GM21786 (cell line): ENCODE data around the gene GPC6.

Experiments used
- ATAC-seq: cut with Tn5 transposase; IDR thresholded peaks from one replicate; pipeline ENCODE4 v1.9.1; 2021; ENCODE audit not compliant: unreplicated experiment

Gene GPC6

GRCh38 chr13:93558637-93559036 lies 332.0 kb downstream of the GPC6 start:
- no peak for ATAC-seq

GRCh38 chr13:93559718-93560117 lies 333.1 kb downstream of the GPC6 start:
- no peak for ATAC-seq

GRCh38 chr13:93561576-93562225 lies 335.1 kb downstream of the GPC6 start:
- no peak for ATAC-seq

GRCh38 chr13:93562676-93563075 lies 336.1 kb downstream of the GPC6 start:
- ATAC-seq: no peak

GRCh38 chr13:93577105-93577504 lies 350.5 kb downstream of the GPC6 start:
- no peak for ATAC-seq

GRCh38 chr13:93589788-93590187 lies 363.2 kb downstream of the GPC6 start:
- no peak for ATAC-seq

GRCh38 chr13:93603043-93603442 lies 376.4 kb downstream of the GPC6 start:
- ATAC-seq: no peak

- no peak for ATAC-seq
Measured at GRCh38 chr13:93614776-93615175, 388.2 kb downstream of the GPC6 start.

- ATAC-seq: no peak
Measured at GRCh38 chr13:93620181-93620765, 393.7 kb downstream of the GPC6 start.

- no peak for ATAC-seq
Measured at GRCh38 chr13:93621051-93621450, 394.4 kb downstream of the GPC6 start.

- no peak for ATAC-seq
Measured at GRCh38 chr13:93621966-93622365, 395.4 kb downstream of the GPC6 start.

- ATAC-seq: no peak
Measured at GRCh38 chr13:93624311-93624777, 397.7 kb downstream of the GPC6 start.

- ATAC-seq: no peak
Measured at GRCh38 chr13:93625536-93625935, 398.9 kb downstream of the GPC6 start.

- no peak for ATAC-seq
Measured at GRCh38 chr13:93628136-93628797, 401.7 kb downstream of the GPC6 start.

GRCh38 chr13:93635616-93636032 lies 409.0 kb downstream of the GPC6 start:
- no peak for ATAC-seq

- no peak for ATAC-seq
Measured at GRCh38 chr13:93637852-93638251, 411.2 kb downstream of the GPC6 start.

- ATAC-seq: no peak
Measured at GRCh38 chr13:93640452-93640851, 413.8 kb downstream of the GPC6 start.

- ATAC-seq: no peak
Measured at GRCh38 chr13:93646245-93646644, 419.6 kb downstream of the GPC6 start.

GRCh38 chr13:93649496-93649895 lies 422.9 kb downstream of the GPC6 start:
- no peak for ATAC-seq

- no peak for ATAC-seq
Measured at GRCh38 chr13:93653776-93654175, 427.2 kb downstream of the GPC6 start.

- no peak for ATAC-seq
Measured at GRCh38 chr13:93655154-93655553, 428.5 kb downstream of the GPC6 start.

GRCh38 chr13:93660391-93661063 lies 433.9 kb downstream of the GPC6 start:
- ATAC-seq: no peak
